LNCAP (cell line): Measurements from ENCODE around the gene DAD1.

ENCODE experiments used
- CTCF ChIP-seq: fragments of 450-650 bp; IDR thresholded peaks from 2 replicates; pipeline ENCODE4 v1.5.1; 2017; ENCODE audit warnings: mild to moderate bottlenecking

Gene DAD1

GRCh38 chr14:22623047-22623446 lies 34.0 kb upstream of the DAD1 start:
- no peak for TF ChIP-seq CTCF

GRCh38 chr14:22622255-22622654 lies 33.2 kb upstream of the DAD1 start:
- TF ChIP-seq CTCF, result no peak

GRCh38 chr14:22614240-22614799 lies 25.3 kb upstream of the DAD1 start:
- TF ChIP-seq CTCF, result no peak

- TF ChIP-seq CTCF, result no peak
Measured at GRCh38 chr14:22613736-22614239, 24.8 kb upstream of the DAD1 start.

- no peak for TF ChIP-seq CTCF
Measured at GRCh38 chr14:22613106-22613695, 24.2 kb upstream of the DAD1 start.

- no peak for TF ChIP-seq CTCF
Measured at GRCh38 chr14:22610931-22611330, 21.9 kb upstream of the DAD1 start.

GRCh38 chr14:22607291-22607690 lies 18.3 kb upstream of the DAD1 start:
- TF ChIP-seq CTCF, result no peak
